ENCODE data around the gene RHOC.
A peak's percentile ranks its signal among the peaks of the same experiment; 100 is the strongest.

The RHOC gene

DNA sequence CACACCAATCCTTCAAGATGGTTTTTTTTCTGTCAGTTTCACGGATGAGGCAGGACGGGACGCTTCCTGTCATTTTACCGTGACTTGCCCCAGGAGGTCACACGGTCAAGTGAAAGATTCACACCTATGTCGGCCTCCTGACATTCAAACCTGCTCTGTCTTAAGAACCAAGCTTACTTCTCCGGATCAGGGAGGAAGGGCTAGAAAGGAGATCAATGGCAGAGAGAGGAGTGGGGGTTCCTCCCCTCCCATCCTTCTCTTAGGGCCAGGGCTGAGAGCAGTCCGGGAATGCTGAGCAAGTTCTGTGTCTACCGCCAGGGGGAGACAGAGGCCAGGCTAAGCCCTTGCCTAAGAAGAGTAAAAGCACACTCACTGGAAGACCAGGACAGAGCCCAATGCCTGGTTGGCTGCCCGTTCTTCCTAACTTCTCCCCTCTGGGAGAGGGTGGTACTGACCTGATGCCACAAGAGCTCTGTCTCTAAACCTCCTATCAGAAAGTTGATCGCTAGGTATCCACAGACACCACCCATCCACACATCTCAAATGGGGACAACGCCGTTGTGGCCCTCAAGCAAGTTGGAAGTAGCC, 9.3 kb upstream of the RHOC start:
- peak; percentile 87 for DNase-seq

GRCh38 chr1:112715264-112716053, 8.5 kb upstream of the RHOC start, which contains the start of gene PPM1J:
TSS of gene PPM1J (minus strand) at chr1:112715332. CDS start at chr1:112715301, 31 bp downstream.
- peak; percentile 99 for DNase-seq

DNA sequence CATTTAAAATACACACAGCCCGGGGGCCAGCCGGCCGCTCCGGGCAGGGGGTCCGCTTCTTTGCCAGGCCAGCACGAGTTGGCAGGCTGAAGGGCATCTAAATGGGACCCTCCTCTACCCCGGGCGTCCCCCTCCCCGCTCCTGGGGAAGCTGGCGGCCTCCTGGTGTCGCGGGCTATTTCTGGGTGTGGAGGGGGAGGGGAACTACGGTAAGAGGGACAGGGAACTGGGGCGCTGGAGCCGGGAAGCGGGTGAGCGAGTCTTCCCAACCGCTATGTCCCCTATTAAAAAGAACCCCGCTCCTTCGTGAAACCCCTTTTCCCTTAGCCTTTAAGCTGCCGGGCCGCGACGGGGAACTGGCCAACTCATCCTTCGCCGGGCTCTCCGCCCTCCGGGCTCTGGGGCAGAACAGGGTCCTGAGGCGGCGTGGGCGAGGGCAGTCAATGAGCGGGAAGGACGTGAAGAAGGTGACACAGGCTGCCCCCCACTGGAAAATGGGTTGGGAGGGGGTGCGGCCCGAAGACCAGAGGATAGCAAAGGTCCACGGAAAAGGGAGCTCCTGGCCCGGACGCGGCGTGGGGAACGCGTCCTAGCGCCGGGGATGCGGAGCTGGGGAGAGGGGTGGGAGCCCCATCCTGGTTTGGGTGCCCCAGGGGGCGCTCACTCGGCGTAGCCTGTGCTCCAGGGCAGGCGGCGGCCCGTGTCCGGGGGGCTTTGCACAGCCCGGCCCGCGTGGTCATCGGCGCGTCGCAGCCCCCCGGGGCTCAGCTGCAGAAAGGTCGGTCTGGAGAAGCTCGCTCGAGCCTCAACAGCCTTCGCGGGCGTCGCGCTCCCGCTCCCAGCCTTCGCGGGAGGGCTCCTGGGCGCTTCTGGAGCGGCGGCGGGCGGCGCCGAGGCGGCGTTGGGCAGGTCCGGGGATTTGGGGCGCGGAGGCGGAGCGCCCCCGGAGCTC, 7.7 kb upstream of the RHOC start:
- DNase-seq, result no peak

DNA sequence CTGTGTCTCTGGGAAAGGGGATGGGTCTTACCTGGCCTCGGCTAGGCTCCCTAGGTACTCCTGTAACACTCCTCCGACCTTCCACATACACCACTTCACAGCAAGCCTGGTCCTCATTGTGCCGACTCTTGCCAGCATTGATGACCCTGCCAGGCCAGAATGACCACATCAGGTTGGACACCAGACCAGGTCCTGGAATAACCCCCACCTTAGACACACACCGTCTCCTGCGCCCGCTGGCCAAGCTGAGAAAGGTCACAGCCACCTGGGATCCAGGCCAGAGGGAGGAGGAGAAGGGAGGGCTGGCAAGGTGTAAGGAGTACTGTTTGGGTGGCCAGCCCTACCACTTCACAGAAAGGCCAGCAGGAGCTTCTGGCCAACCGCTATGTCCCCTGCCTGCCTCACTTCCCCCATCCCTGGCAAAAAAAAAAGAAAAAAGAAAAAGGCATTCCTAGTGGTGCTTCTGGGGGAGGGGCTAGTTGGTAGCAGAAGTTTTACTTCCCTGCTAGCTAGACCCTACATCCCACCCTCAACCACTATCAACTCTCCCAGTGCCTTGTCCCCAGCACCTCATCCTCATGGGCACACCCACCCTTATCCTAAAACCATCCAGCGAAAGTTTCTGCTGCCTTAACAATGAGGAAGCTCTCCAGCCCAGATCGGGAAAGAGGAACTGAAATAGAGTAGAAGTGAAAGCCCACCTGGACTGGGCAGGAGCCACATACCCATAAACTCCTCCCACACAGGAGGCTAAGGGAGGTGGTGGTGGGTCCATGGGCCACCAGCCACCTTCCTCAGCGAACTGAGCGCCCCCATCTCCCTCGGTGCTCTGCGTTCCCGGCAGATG, 6.8 kb upstream of the RHOC start:
- DNase-seq, result no peak

DNA sequence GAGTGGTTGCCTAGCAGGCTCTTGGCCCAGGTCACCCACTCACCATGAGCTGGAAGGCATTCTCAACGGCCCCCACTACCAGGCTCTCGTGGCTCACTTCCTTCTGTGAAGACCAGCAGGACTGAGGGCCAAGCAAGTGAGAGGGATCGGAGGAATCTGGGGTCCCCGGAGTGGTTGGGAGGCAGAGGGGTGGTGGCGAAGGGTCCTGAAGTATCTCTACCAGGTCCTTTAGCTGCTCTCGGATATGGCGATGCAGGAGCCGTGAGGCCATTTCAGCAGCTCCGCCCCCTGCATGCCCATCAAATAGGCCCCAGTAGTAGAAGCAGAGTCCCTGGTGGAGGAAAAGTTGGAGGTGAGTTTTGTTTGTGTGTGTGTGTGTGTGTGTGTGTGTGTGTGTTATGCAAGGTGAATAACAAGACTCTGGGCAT, 5.8 kb upstream of the RHOC start:
- DNase-seq, result no peak

DNA sequence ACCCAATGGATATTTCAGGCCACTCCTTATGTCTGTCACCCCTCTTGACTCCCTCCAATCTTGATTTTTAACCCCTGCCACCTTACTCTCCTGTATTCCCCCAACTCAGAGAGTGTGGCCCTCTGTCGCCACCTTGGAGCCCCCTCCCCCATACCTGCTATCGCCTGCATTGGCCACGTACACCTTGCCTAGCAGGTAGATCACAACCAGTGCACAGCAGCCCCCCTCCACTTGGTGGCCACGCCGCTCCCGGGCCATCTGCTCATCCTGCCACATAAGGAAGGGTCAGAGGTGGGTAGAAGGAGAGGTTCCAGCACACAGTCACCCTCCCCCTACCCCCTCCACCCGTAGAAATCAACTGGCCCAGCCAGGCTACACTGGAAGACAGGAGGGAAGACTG, 5.3 kb upstream of the RHOC start:
- no peak for DNase-seq

- no peak for DNase-seq
These were observed 4.7 kb upstream of the RHOC start for GRCh38 chr1:112711670-112712069.

DNA sequence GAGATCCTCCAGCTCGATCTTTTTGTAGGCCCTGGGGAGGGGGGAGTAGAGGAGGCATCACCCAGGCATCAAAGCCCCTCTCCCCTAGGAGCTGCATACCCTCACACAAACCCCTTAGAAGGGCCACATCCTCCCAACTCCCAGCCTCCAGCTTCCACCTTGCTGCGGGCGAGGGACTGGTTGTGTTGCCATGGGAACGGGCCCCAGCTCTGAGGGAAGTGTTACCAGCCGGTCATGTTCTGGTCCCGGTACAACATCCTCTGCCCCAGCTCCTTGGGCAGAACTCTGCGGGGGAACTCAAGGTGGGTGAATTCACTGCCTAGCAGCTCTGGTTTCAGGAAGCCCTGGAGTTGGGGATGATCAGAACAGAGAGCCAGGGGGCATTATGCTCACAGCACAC, 4.1 kb upstream of the RHOC start:
- DNase-seq, result no peak

DNA sequence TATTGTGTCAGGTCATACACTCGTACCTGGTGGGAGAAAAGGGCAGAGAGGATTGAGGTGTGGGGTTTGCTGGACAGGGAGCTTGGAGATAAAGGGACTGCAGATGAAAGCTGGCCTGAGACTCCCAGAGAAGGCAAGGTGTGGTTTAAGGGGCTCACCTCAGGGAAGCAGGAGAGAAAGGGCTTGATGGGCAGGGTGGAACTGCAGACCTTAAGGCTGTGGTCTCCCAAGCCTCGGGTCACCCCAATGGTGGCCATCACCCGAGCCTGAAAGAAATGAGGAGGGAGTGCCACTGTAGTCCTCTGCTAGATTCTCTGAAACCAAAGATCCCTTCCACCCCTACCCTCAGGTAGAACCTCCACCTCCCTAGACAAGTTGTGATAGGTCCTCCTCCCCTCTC, 3.7 kb upstream of the RHOC start:
- no peak for DNase-seq

DNA sequence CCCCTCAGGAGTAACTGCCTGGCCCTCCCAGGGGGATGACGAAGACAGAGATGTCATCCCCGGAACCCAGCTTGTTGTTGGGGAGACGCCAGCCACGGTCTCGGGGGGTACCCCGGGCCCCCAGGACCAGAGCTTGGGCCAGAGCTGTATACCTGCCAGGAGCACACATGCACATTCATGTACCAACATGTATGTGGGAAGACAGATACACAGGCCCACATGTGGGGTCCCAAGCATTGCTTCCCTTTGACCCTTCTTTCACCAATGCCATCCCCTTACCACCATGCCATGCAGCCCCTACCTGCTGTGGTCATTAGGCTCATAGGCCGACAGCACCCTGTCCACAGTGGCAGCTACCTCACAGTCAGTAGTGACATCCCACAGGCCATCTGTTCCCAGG, 3.2 kb upstream of the RHOC start:
- DNase-seq, result no peak

DNA sequence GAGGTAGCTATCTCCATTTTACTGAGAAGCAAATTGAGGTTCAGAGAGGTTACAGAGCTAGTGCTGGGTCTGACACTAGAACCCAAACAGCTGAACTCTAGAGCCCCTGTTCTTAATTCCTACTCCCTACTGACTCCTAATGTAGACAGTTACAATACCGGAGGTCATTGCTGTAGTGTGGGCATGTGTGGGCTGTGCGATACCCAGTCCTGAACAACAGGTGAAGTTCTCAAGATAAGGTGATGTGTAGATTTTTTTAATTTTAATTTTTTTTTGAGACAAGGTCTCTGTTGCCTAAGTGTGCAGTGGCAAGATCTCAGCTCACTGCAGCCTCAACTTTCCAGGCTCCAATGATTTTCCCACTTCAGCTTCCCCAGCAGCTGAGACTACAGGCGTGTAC, 1.6 kb upstream of the RHOC start:
- no peak for DNase-seq

DNA sequence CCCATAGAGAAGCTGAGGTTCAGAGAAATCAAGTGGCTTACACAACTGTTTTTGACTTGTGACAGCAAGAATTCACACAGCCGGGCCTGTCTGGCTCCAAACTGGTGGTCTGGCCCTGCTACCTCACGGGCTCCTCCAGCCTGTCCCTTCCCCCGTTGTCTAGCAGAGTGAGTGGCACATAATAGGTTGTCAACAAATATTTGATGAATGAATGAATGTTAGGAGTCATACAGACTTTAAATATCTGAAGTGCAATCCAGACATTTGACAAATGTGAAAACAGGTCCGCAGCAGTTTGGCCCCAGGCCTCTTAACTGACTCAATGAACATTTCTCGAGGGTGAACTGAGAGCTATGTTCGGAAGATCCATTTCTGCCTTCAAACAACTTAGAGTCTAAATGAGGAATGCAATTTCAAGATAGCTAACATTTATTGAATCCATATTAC, 1.1 kb upstream of the RHOC start:
- no peak for DNase-seq

- DNase-seq, result peak; percentile 71
These were observed 484 bp upstream of the RHOC start for GRCh38 chr1:112707221-112708001.

GRCh38 chr1:112704934-112705627, 1.8 kb downstream of the RHOC start:
- peak; percentile 37 for DNase-seq

GRCh38 chr1:112704391-112704933, 2.5 kb downstream of the RHOC start:
- DNase-seq, result no peak

DNA sequence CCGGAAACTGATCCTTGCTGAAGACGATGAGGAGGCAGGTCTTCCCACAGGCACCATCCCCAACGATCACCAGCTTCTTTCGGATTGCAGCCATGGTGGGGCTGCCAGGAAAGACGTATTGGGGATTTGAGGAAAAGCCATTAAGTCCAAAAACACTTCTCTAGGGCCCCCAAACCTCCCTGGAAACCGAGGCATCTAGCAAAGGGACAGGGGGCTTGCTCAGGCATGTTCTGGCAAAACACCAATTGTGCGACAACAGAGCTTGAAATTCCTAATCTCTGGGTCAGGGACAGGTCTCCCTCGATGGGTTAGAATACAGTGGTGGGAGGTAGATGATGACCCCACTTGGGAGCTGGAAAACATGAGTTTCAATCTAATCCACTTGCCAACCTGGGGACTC, 3.2 kb downstream of the RHOC start:
- no peak for DNase-seq

- no peak for DNase-seq
These were observed 4.3 kb downstream of the RHOC start for GRCh38 chr1:112702420-112703261.

- DNase-seq, result no peak
These were observed 4.9 kb downstream of the RHOC start for GRCh38 chr1:112702067-112702395.

DNA sequence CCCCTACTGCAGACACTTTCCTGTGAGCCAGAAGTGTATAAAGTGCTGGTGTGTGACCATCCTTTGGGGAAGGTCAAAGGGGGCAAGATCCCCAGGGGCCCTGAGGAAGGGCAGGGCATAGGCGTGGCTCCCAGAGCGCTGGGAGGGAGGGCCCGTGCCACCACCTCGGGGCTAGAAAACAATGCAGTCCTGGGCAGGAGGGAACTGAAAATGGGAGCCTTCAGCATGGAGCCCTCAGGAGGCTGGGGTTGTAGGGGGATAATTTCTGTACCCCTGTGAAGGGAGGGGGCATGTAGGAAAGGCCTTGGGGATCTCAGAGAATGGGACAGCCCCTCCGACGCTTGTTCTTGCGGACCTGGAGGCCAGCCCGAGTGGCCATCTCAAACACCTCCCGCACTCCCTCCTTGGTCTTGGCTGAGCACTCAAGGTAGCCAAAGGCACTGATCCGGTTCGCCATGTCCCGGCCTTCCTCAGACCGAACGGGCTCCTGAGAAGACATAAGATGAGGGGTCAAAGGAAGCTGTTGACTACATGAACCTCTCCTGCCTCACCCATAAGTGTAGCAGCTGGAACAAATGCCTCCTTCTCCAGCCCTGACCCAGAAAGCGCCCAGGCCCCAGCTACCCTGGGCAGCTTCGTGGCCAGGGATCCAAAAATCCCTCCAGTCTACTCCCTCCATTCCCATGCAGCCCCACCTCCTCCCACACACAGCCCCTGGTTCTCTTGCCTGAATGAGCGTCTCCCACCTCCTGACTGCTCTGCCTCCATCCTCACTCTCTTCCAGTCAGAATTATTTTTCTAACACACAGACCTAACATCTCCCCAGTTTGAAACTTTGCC, 5.5 kb downstream of the RHOC start:
- no peak for DNase-seq

Measured in CD4-positive, alpha-beta T cell treated with Interleukin-6 for 4 hours (primary cell).